PC-9 (cell line): Measurements from ENCODE around the gene TRIM26.

Source experiments
- CTCF ChIP-seq: fragments of 200-600 bp; sonication (generic); conservative IDR thresholded peaks from 2 replicates; pipeline ENCODE4 v1.6.1; 2017; ENCODE audit warnings: mixed run types, antibody characterized with exemption, mild to moderate bottlenecking, moderate library complexity
- EZH2 ChIP-seq: fragments of 200-600 bp; sonication (generic); IDR thresholded peaks from 2 replicates; pipeline ENCODE4 v1.8.0; 2017; ENCODE audit warnings: antibody characterized with exemption, low read depth

- TF ChIP-seq CTCF (peak; percentile 87), EZH2 (no peak)
Measured at GRCh38 chr6:30169658-30170614, 43.3 kb downstream of the TRIM26 start.
